Fibroblast of peridontal ligament (primary cell): ENCODE data around the gene PLEKHM3.
A peak's percentile ranks its signal among the peaks of the same experiment; 100 is the strongest.

Experiments used
- DNase-seq: peaks from one replicate; pipeline ENCODE4 v3.0.0-alpha.2; 2010; ENCODE audit errors: extremely low read depth

Gene PLEKHM3

DNA sequence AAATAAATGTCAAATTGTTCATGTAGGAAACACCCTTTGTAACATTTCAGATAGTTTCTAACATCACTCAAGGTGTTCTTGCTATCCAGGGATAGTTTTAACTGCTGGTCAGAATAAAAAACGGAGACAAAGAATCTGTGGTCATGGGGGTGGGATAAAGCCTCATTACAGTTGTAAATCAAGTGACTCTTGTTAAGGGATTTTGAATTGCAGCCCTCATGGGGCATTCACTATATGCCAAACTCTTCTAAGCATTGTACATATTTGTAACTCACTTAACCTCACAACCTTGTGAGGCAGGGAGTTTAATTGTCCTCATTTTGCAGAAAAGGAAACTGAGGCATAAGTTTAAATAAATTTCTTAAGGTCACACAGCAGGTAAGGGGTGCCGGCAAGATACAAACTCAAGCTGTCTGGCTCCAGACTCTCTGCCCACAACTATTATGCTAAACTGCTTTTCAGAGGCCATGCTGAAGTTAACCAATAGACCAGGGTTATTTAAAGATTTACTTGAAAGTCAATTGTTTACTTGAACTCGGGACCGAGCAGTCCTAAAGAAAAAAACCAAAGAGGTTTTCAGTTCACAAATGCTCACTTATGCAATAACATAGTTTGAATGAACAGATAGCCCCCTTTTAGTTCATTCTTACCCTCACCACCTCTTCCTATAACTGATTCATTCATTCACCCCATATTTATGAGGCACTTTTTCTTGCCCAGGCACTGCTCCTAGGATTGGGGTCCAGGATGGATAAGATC, 134.1 kb downstream of the PLEKHM3 start:
- DNase-seq: no peak

DNA sequence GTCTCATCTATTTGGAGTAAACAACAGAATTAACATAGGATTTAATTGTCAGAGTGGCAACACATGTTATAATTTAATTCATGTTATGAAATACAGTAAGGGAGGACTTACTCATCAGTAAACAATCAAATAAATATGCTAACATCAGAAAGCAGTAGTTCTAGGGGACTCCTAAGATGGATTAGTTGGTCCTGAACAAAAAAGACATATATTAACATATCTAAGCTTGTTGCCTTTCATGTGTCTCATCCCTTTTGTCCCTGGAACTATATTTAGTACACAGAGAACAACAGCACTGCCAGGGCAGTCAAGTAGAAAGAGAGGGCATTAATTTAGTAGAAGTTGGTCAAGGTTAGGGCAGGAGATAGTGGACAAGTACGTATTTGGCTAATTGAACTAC, 137.8 kb downstream of the PLEKHM3 start:
- no peak for DNase-seq

DNA sequence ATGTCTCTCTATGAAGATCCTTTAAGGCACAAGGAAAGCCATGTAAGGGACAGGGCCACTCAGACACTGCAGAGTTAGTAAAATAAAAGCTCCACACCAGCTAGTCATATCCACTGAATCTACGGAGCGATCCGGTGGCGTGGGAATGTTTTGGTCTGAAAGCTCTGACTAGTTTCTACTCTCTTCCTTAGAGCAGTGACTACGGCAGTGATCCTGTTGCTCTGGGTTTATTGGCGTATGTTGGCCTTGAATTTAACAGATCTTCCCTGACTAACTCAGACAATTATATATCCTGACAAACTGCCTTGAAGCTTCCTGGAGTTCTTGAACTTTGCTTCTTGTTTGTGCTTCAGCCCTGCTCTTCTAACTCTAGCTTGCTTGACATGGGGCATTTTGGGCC, 140.3 kb downstream of the PLEKHM3 start:
- DNase-seq: no peak

DNA sequence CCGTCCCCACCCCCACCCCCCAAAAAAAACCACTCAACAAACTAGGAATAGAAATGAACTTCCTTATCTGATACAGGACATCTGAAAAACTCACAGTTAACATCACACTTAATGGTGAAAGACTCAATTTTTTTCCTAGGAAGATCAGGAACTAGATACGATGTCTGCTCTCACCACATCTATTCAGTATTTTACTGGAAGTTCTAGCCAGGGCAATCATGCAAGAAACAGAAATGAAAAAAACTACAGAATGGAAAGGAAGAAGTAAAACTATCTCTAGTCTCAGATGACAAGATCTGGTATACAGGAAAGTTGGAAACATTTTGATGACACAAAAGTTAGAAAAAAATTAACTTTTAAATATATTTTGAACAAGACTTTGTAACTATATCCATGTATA, 141.2 kb downstream of the PLEKHM3 start:
- no peak for DNase-seq

DNA sequence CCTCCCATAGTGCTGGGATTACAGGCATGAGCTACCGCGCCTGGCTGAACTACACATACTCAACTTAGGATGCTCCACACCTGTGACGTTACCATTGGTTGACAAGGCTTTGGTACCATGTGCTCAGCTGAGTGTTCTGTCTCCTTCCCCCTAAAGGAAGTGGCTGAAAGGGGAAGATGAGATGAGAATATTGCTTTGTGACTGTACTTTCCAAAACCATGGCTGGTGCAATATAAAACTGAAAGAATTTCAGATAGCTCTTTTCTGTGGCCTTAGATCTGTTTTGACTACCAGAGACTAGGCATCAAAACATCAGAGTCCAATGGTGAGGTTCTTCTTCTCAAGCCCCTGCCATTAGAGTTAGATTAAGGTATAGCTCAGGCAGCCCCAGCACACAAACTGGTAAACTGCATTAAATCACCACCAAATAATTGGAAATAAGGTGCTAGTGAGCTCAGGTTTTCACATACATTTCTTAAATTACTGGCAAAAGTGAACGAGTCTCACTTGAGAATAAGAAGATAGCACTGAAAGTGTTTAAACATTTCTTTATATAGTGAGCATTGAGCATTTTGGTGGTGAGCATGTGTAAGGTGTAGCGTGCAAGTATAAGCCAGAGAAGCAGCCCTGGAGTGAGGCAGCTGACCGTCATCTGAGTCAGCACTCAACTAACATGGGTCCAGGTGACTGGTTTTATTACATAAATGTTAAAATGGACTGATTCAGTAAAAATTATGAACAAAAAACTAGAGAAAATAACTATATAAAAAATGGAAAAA, 142.1 kb downstream of the PLEKHM3 start:
- DNase-seq: no peak

DNA sequence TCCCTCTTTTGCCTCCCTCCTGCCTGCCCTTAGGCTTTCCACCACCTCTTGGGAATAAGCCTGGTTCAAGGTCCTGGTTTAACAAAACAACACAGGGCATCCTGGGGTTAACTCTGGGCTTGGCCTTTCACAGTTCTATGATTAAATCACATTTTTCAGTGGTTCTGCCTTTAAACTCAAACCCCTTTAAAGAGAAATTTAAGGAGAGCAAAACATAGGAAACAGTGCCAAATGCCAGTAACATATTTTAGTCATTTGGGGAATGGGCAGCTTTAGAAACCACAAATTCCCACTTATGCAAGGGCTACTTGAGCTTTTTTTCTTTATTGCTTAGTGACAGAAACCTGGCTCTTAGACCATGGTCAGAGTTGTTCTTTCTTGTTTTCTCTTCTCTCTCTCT, 143.4 kb downstream of the PLEKHM3 start:
- peak; percentile 87 for DNase-seq

DNA sequence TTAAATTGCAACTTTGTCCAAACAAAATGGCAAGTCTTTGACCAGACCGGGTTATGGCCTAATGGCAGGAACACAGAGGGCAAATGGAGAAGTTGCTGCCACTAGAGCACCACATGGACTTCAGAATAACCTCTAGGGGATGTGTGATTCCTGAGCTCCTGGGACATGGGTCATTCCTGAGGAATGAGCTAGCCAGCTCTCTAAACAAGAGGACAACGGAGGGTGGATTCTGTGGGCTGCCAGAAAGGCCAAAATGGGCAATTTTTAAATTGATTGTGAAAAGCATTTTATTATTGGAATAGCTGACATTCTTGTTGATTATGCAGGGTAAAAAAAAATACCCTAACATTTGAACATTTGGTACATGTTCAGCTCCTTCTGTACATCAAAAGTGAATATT, 145.8 kb downstream of the PLEKHM3 start:
- peak; percentile 92 for DNase-seq

DNA sequence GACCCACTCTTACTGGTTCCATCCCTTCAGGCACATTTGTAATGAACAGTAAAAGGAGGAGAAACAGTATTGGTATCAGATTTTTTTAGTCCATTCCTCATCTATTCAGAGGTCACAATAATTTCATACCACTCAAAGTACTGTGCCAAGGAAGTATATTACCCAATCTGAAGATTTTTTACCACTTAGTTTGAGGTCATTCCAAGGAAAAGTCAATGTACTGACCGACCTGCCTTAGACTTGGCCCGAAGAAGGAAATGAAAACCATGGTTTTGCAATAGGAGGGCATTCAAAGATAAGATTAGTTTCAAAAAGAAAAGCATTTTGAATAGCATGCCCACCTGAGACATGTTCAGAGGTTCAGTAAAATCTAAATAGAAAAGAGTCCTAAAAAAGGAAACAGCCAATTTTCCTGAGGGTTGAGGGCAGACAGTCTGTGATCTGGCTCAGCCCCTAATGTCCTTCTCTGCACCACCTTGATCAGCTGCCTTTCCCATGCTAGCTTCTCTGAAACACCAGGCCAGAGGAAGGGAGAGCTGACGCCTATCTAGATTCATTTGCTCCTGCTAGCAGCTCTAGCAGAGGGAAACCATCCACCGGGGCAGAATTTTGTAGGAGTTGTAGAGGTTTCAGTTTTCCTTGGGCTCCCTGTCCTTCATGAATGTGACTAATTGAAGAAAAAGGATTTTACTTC, 148.3 kb downstream of the PLEKHM3 start:
- DNase-seq: peak; percentile 50

DNA sequence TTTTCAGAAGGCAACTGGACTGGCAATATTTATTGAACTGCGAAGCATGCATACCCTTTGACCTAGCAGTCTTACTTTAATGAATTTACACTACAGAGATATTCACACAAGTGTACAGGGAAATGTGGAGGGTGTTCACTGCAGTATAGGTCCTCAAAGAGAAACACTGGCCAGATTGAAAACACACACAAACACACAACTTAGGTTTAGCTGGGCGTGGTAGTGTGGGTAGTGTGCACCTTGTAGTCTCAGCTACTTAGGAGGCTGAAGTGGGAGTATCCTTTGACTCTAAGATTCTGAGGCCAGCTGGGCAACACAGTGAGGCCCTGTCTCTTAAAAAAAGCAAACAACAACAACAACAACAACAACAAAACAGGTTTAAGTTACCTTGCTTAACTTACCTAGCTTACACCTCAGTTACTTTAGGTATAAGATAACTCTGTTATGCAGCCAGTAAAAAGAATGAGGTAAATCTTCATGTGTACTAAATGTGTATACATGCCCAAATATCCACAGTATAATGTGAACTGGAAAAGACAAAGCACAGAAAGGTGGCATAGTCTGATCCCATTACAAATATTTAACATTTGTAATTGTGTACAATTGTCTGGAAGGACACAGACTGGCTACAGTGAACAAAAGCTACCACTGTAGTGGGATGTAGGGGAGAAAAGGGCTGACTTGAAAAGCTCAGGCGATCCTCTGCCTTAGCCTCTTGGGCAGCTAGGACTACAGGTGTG, 149.7 kb downstream of the PLEKHM3 start:
- DNase-seq: no peak

DNA sequence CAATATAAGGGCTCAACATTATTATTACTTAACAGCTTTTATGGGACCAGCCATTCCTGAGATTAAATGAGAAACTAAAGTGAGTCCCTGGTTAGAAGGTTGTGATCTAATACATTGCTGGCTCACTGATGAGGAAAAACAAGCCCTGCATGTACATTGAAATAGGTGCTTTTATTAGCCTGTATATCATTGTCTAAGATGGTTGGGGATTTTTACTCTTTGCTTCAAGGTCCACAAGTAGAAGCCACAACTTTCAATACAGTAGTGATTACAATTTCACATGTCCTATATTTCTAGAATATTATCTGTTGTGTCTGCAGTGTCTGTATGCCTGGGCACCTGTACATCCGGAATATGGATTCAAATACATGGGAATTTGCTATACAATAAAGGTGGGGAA, 151.5 kb downstream of the PLEKHM3 start:
- no peak for DNase-seq

DNA sequence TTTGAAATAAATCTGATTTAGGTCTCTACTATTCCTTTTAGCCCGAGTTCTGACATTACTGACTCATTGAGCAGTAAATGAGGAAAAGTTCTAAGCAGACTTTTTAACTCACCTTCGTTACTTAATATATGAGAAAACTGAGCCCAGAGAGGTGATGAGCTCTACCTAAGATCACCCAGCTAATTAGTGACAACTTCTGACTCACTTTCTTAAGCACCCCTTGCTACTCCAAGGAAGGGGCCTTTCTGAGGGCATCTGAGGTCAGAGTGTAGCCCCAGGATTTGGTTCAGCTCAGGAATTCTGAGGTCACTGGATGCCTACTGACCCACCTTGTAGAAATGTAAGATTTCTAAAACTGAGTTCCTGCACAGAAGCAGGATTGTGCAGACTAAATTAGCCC, 153.4 kb downstream of the PLEKHM3 start:
- no peak for DNase-seq

DNA sequence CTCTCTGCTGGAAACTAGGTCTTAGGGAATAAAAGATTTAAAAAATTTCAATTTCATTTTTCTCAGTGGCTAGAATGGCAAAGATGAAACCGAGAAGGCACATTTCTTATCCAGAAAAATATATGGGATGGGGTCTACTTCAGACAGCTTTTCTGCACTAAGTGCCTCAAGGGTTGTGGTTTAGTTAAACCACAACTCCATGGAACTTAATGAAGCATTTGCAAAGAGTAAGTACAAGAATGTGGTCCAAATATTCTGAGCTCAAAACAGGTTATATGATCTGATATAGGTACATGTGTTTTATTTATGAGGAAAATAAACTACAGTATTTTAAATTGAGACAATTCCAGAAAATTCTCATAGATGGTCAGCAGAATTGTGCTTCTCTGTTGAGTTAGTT, 153.8 kb downstream of the PLEKHM3 start:
- DNase-seq: no peak

DNA sequence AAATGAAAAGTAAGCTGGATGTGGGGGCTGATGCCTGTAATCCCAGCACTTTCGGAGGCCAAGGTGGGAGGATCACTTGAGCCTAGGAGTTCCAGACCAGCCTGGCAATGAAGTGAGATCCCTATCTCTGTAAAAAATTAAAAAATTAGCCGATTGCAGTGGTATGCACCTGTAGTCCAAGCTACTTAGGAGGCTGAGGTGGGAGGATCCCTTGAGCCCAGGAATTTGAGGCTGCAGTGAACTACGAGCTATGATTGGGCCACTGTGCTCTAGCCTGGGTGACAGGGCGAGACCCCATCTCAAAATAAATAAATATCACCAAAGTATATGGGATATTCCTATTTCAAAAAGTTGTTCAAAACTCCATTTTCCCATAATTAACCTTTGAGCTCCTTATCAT, 154.5 kb downstream of the PLEKHM3 start:
- no peak for DNase-seq

DNA sequence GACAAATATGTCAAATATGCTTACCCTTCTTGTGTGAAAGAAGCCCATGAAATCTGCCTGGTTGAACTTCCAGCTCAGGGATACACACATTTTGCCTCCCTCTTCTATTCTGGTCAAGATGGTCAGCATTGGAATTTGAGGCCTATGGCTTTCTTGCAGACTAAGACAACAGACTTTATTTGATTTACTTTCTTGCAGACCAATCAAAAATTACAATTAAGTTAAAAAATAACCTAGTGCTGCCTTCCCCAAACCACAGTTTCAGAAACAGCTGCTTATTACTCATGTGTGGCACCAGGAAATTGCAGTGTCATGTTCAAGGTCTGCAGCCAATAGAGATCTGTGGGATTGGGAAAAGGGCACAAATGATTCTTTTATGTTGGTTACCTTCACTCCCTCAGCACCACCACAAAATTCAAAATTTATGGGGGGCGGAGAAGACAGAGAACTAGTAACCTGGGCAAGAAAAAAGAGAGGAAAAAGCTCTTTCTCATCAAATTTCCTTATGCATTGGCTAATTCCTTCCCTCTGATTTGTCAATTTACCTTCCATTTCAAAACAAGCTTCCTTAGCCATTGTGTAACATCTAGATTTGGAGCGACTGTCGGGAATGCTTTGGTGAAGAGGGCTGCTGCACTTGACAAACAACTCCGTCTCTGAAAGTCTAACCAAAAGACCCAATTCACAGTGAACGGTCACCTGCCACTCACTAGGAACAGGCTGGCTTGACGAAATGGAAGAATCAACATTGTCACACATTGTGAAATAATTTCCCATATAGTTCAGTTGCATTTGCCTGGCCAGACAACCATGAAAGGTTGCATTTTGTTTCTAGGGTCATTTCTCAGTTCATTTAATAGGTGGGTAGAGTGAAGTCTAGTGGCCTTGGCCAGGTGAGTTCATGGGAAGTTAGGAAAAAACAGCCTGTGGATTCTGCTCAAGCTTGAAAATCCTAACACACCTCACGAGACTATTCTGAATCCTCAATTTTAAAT, 155.2 kb downstream of the PLEKHM3 start:
- DNase-seq: peak; percentile 92

DNA sequence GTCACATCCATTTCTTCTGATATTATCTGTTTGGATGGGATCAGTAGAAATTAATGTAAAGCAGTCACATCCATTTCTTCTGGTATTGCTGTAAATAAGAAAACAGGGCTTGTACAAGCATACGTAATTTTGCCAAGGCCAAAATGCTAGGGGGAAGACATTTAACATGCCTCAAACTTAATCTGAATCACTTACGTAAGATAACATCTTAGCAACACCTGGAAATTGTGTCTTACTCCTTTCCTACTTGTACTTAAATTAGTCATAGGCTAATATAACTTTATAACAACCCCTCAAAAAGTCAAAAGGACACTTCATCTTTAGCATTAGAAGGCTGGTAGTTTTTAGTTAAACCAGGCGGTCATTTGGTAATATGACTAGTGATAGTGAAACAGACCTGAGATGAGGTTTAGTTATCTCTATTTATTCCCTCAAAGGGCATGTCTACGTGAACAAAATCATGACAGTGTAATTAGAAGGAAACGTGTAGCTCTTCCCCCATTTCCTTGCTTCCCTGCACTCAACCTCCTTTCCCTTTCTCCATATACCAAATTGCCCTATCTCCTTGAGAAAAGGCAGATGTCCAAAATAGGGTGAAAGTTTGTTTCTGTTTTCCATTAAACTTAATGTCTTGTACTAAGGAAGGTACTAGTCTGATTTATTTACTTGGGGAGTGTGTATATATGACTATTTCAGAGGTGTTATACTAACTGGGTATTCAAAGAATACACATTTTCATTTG, 156.3 kb downstream of the PLEKHM3 start:
- no peak for DNase-seq

DNA sequence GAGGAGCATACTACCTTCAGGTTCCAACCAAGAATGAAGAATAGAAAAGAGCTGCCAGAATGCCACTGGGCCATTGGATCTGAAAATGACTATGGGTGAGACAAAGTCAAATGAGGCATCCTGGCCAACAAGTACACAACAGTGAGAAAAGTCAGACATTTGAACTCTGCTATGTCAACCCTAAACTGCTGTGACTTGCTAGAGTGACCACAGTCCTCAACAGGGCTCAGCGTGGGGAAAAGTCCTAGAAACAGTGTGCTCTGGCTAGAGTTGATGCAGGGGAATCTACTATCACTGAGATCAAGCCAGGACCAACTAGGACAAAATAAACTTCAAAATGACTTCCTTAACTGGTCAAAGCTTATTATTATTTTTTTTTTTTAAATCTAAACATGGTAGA, 157.4 kb downstream of the PLEKHM3 start:
- no peak for DNase-seq

DNA sequence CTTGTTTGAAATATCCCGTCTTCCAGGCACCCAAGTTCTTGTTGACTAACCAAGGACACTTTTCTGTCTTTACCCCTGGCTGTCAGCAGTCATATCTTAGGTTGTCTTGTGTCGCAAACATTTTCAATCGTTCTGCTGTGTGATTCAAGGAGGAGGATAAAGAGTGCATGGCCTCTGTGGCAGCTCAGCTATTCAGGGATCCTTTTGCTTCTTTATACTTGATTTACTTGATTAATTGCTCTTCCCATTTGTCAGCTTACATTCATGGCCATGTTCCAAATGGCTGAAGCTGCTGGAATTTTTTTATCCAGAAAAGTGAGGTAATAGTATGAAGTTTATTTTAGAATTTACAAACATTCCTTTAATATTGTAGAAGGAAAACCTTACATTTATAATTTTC, 158.3 kb downstream of the PLEKHM3 start:
- no peak for DNase-seq

DNA sequence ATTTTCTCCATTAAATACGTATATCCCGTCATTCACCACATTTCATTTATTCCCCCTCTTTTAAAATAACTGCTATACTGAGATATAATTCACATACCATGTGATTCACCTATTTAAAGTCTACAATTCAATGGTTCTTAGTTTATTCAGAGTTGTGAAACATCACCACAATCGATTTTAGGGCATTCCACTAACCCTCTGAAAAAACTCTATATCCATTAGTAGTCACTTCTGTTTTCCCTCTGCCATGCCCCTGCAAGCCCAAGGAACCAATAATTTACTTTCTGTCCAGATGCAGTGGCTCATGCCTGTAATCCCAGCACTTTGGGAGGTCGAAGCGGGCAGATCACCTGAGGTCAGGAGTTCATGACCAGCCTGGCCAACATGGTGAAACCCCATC, 160.1 kb downstream of the PLEKHM3 start:
- DNase-seq: no peak

DNA sequence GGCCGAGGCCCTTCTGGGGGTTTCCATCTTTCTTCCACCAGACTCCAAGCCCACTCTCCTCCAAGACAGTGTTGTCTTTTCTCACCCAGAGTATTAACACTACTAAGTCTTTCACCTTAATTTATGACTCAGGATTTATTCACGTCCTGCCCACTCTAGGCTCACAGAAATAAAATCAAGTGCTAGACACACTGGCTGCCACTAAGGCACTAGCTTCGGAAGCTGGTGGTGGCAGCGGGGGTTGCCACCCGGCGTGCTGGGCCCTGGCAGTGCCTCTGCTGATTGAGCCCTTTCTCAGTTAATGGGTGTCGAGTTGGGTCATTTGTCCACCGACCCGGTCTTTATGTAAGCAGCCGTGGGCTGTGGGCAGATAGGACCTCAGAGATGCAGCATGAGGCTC, 162.0 kb downstream of the PLEKHM3 start:
- DNase-seq: no peak

DNA sequence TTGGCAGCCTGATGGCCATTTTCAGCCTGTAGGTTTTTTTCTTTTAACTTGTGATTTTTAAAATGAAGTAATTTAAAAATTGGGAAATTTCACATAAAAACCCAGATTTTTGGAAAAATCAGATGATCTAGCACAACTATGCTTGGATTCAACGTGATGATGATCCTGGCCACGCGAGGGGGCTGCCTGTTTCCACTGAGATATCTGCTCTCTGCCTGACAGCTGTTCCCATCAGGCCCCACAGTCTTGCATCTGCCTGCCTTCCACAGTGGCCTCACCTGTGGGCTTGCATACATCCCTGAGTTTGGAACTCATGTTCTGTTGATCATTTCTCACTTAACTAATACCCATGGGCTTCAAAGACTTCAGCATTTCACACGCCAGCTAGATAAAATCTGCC, 163.5 kb downstream of the PLEKHM3 start:
- DNase-seq: no peak
